Adrenal gland (tissue), 12 donors: ENCODE data around the gene BTBD16. TPM values are rescaled to one million over a fixed set of nuclear protein-coding genes. Genes with fewer than 3 reads are reported as not detected.

Experiments used
- DNase-seq, 7 donors: peaks; one replicate each; pipeline ENCODE4 v3.0.0-alpha.2; 2019 to 2020
- H3K27ac ChIP-seq, 5 donors: fragments of 200-600 bp; sonication (generic) in 4 of 5; 1 replicate in 3 of 5; 2 replicates in 2 of 5; pipeline versions ENCODE4 v1.5.1 to v1.8.0; 2016 to 2020; ENCODE audit warnings: mild to moderate bottlenecking in 1 of 5
- H3K27me3 ChIP-seq: fragments of 200-600 bp; 2 replicates; pipeline ENCODE4 v1.8.0; 2021
- H3K36me3 ChIP-seq, 2 donors: fragments of 200-600 bp; replicated peaks in 1 of 2; 1 replicate in 1 of 2; 2 replicates in 1 of 2; pipeline versions ENCODE4 v1.5.1 to v1.8.0; 2018 to 2022
- H3K4me1 ChIP-seq, 2 donors: fragments of 200-600 bp; replicated peaks in 1 of 2; 1 replicate in 1 of 2; 2 replicates in 1 of 2; pipeline versions ENCODE4 v1.5.1 to v1.8.0; 2018 to 2021
- H3K4me3 ChIP-seq, 4 donors: fragments of 200-600 bp; sonication (generic) in 3 of 4; one replicate each; pipeline ENCODE4 v1.5.1; 2016 to 2018
- H3K9me3 ChIP-seq, 3 donors: fragments of 200-600 bp; sonication (generic) in 1 of 3; replicated peaks in 1 of 3; 1 replicate in 2 of 3; 2 replicates in 1 of 3; pipeline versions ENCODE4 v1.5.1 to v1.8.0; 2016 to 2021
- CTCF ChIP-seq, 6 experiments: fragments of 450-650 bp in 4 of 6; fragments of 200-600 bp in 2 of 6; sonication (generic) in 1 of 6; IDR thresholded peaks; 1 replicate in 5 of 6; 2 replicates in 1 of 6; pipeline versions ENCODE4 v1.5.1 to v1.8.0; 2016 to 2021; ENCODE audit warnings: antibody characterized with exemption in 6 of 6, mild to moderate bottlenecking in 2 of 6, moderate library complexity in 1 of 6
- POLR2A ChIP-seq, 2 donors: fragments of 450-650 bp; IDR thresholded peaks; one replicate each; pipeline ENCODE4 v1.6.1; 2017; ENCODE audit warnings: antibody characterized with exemption in 2 of 2, mild to moderate bottlenecking in 2 of 2, moderate library complexity in 1 of 2
- WGBS, 4 donors: extraction: QIAGEN DNeasy Blood & Tissue Kit in 2 of 4; methylation state at CpG; one replicate each; pipeline versions ENCODE4 v1.1.5 to v1.1.7; 2013 to 2017; 5-methylcytosine and 5-hydroxymethylcytosine counted together
- intact Hi-C, 2 donors: fragments of 100-400 bp; cut with DNase I; formaldehyde crosslinking; loops; one replicate each; pipeline versions ENCODE4 v1.14.1 to v1.15.0; 2022 to 2023
- polyA plus RNA-seq, 3 donors: library from polyadenylated mRNA; stranded (reverse); fragments of 200-250 nt in 2 of 3; fragments of 350-450 nt in 1 of 3; fragmentation: Illumina TruSeq in 1 of 3; extraction: RNeasy Lipid Tissue Mini Kit (QIAGEN cat#74804) in 1 of 3; gene quantifications; one replicate each; pipeline ENCODE4 v1.2.3, GENCODE V29; 2013 to 2014
- total RNA-seq, 9 donors: library from RNA; depleted of rRNA in 4 of 9; stranded (reverse); fragments of >200 nt in 4 of 9; fragments of 120-200 nt in 1 of 9; fragmentation: NEBNext Ultra II Directional in 1 of 9; extraction: Animal tissue kit (Norgen Biotek cat#: 25700) in 1 of 9; gene quantifications; one replicate each; pipeline versions ENCODE4 v1.1.0 to v1.2.4, GENCODE V29; 2013 to 2023
- donor health status: healthy with polysubstance abuse.
- donor health status: Bipolar disorder and iron deficiency.
- donor health status: DM: yes; HTN: yes; CAD: no.
- donor health status: DM: no; HTN: no; CAD: no.
- donor health status: DM: no; HTN: no; CAD: no.
- donor health status: DM: yes; HTN: yes; CAD: no.

The BTBD16 gene
- total and polyA plus RNA-seq, 12 donors: 0.11 to 0.48 (median 0.24) TPM; not detected in 5

GRCh38 chr10:122375679-122376160 is 104.6 kb downstream of the BTBD16 start:
- intact Hi-C loops: no loop called here
- no peaks in the 10 kb centered on the region for H3K27me3 ChIP-seq
- DNase-seq: no peak
- H3K27ac ChIP-seq: peak overlapping the region in 4 of 5 donors; percentile 80 to 99 (median 95)
- H3K36me3 ChIP-seq: no peaks in the 10 kb centered on the region
- peak overlapping the region in 3 of 4 donors; percentile 57 to 98 (median 82) for H3K4me3 ChIP-seq
- peaks cover 0 to 24% of the 10 kb centered on the region in 2 donors for H3K4me1 ChIP-seq
- H3K9me3 ChIP-seq: no peaks in the 10 kb centered on the region
- TF ChIP-seq CTCF (IDR thresholded peaks at IDR 0.05): no peak
- no peak for TF ChIP-seq POLR2A (IDR thresholded peaks at IDR 0.05)
- 2 to 5% (median 3%) methylated on average over 7 of the region's 7 CpGs for WGBS, 4 donors

GRCh38 chr10:122376364-122376961 is 105.4 kb downstream of the BTBD16 start:
- H3K27me3 ChIP-seq: no peaks in the 10 kb centered on the region
- TF ChIP-seq CTCF (IDR thresholded peaks at IDR 0.05) (no peak), POLR2A (IDR thresholded peaks at IDR 0.05) (no peak)
- H3K27ac ChIP-seq: no peak overlapping the region
- no peak for DNase-seq
- H3K9me3 ChIP-seq: no peaks in the 10 kb centered on the region
- H3K4me3 ChIP-seq: no peak overlapping the region
- intact Hi-C loops: no loop called here
- peaks cover 0 to 24% of the 10 kb centered on the region in 2 donors for H3K4me1 ChIP-seq
- WGBS, 4 donors: 88 to 93% (median 89%) methylated on average over 11 of the region's 11 CpGs
- H3K36me3 ChIP-seq: no peaks in the 10 kb centered on the region

GRCh38 chr10:122379041-122379440 is 107.9 kb downstream of the BTBD16 start:
- DNase-seq: no peak
- Histone ChIP-seq H3K27ac (no peak overlapping the region), H3K4me3 (no peak overlapping the region), H3K9me3 (no peaks in the 10 kb centered on the region), H3K4me1 (peaks cover 0 to 18% of the 10 kb centered on the region in 2 donors), H3K36me3 (no peaks in the 10 kb centered on the region), H3K27me3 (no peaks in the 10 kb centered on the region)
- TF ChIP-seq POLR2A (IDR thresholded peaks at IDR 0.05): no peak
- TF ChIP-seq CTCF (IDR thresholded peaks at IDR 0.05): no peak
- WGBS, 4 donors: 97 to 99% (median 98%) methylated on average over 5 of the region's 5 CpGs
- intact Hi-C loops: no loop called here

GRCh38 chr10:122379537-122379936 is 108.4 kb downstream of the BTBD16 start:
- TF ChIP-seq POLR2A (IDR thresholded peaks at IDR 0.05) (no peak), CTCF (IDR thresholded peaks at IDR 0.05) (no peak)
- Histone ChIP-seq H3K4me3 (no peak overlapping the region), H3K36me3 (no peaks in the 10 kb centered on the region), H3K9me3 (no peaks in the 10 kb centered on the region), H3K27ac (no peak overlapping the region), H3K27me3 (no peaks in the 10 kb centered on the region), H3K4me1 (peaks cover 0 to 18% of the 10 kb centered on the region in 2 donors)
- 91 to 100% (median 96%) methylated on average over 2 of the region's 2 CpGs for WGBS, 4 donors
- no peak for DNase-seq
- intact Hi-C loops: no loop called here
